CD4-positive, alpha-beta T cell treated with Interleukin-1 beta for 1 hour (primary cell): ENCODE data around the gene TSHZ2.
A peak's percentile ranks its signal among the peaks of the same experiment; 100 is the strongest.
"Not testable (repeated sequence)": the region's sequence is repeated elsewhere in the genome, so short reads cannot be mapped to it uniquely, and the experiment has no call there.

ENCODE experiments used
- DNase-seq, 2 donors: peaks; one replicate each; pipeline ENCODE4 v3.0.0-alpha.2; 2020 to 2022

The TSHZ2 gene

GRCh38 chr20:53366928-53367327, 394.8 kb downstream of the TSHZ2 start:
- not testable (repeated sequence) for DNase-seq

- DNase-seq = no peak
These were observed 397.7 kb downstream of the TSHZ2 start for GRCh38 chr20:53369871-53370270.

GRCh38 chr20:53370345-53370961, 398.3 kb downstream of the TSHZ2 start:
- DNase-seq = no peak

- DNase-seq = no peak
These were observed 399.1 kb downstream of the TSHZ2 start for GRCh38 chr20:53371216-53371615.

GRCh38 chr20:53376021-53376420, 403.9 kb downstream of the TSHZ2 start:
- no peak for DNase-seq

GRCh38 chr20:53379014-53379832, 407.1 kb downstream of the TSHZ2 start:
- no peak for DNase-seq

GRCh38 chr20:53379833-53380120, 407.6 kb downstream of the TSHZ2 start:
- DNase-seq = no peak

GRCh38 chr20:53381568-53382262, 409.6 kb downstream of the TSHZ2 start:
- no peak for DNase-seq

- no peak for DNase-seq
These were observed 410.2 kb downstream of the TSHZ2 start for GRCh38 chr20:53382263-53382844.

- no peak for DNase-seq
These were observed 411.8 kb downstream of the TSHZ2 start for GRCh38 chr20:53383916-53384315.

- no peak for DNase-seq
These were observed 412.2 kb downstream of the TSHZ2 start for GRCh38 chr20:53384392-53384791.

GRCh38 chr20:53385941-53386767, 414.0 kb downstream of the TSHZ2 start:
- DNase-seq = no peak

GRCh38 chr20:53387983-53388675, 416.0 kb downstream of the TSHZ2 start:
- peak; percentile 37 to 52 for DNase-seq

- no peak for DNase-seq
These were observed 417.6 kb downstream of the TSHZ2 start for GRCh38 chr20:53389516-53390300.

GRCh38 chr20:53390770-53391169, 418.6 kb downstream of the TSHZ2 start:
- DNase-seq = no peak

GRCh38 chr20:53394433-53394832, 422.3 kb downstream of the TSHZ2 start:
- DNase-seq = no peak

GRCh38 chr20:53395188-53395923, 423.2 kb downstream of the TSHZ2 start:
- no peak for DNase-seq

- no peak for DNase-seq
These were observed 426.9 kb downstream of the TSHZ2 start for GRCh38 chr20:53399083-53399482.

GRCh38 chr20:53399592-53400335, 427.6 kb downstream of the TSHZ2 start:
- DNase-seq = no peak
